ENCODE data around the gene SH3RF3.

DNA sequence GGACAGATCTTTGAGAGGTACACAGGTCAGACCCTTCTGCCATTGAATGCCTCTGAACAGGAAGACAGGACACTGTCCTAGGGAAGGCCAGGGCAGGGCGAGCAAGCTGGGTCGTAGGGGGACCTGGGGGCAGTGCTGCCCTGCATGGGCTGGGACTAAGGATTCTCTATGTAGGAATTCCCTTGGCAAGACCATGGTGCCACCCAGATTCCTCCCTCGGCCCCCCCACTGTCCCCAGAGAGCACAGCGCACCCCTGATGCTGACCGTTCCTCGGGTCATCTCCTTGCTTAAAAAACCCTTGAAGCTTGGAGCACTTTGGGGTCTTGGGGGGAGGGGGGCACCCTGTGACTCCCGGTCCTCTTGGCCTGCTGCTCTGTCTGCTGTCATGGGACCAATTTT is 289.7 kb downstream of the SH3RF3 start:
- TF ChIP-seq, protein P1, sequence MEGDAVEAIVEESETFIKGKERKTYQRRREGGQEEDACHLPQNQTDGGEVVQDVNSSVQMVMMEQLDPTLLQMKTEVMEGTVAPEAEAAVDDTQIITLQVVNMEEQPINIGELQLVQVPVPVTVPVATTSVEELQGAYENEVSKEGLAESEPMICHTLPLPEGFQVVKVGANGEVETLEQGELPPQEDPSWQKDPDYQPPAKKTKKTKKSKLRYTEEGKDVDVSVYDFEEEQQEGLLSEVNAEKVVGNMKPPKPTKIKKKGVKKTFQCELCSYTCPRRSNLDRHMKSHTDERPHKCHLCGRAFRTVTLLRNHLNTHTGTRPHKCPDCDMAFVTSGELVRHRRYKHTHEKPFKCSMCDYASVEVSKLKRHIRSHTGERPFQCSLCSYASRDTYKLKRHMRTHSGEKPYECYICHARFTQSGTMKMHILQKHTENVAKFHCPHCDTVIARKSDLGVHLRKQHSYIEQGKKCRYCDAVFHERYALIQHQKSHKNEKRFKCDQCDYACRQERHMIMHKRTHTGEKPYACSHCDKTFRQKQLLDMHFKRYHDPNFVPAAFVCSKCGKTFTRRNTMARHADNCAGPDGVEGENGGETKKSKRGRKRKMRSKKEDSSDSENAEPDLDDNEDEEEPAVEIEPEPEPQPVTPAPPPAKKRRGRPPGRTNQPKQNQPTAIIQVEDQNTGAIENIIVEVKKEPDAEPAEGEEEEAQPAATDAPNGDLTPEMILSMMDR (IDR thresholded peaks at IDR 0.05; ENCODE audit: low read depth, low read length): no peak
- TF ChIP-seq POLR2A (IDR thresholded peaks at IDR 0.05; ENCODE audit: extremely low read depth, insufficient read length): no peak
- TF ChIP-seq, protein P2, sequence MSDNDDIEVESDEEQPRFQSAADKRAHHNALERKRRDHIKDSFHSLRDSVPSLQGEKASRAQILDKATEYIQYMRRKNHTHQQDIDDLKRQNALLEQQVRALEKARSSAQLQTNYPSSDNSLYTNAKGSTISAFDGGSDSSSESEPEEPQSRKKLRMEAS (IDR thresholded peaks at IDR 0.05; ENCODE audit: low read depth, low read length): no peak
- no peak for TF ChIP-seq MYC (IDR thresholded peaks at IDR 0.05; ENCODE audit: low read depth, low read length)

Data from NB4 (cell line).